ENCODE measurements around the gene FYN. TPM values are rescaled to one million over a fixed set of nuclear protein-coding genes. Genes with fewer than 3 reads are reported as not detected.

FYN gene
- polyA plus RNA-seq, 4 donors: 118 to 171 (median 150) TPM

DNA sequence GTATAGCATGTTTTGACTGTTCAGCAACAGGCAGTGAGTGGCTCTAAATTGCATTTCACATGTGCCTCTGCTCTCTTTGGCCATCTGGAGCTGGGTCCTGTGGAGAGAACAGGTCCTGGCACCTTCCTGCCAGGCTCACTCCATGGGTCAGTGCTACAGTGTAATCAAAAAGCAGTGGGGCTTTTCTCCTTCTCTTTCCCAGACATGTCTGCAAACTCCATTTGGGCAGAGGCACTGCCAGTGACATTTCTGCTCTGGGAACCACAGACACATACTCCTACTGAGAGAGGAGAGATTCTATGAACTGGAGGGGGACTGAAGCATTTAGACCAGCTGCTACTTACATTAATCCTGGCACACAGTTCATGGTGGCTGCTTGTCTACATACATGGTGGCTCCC lies 199.3 kb downstream of the FYN start:
- DNase-seq (ENCODE audit: low read depth in 4 of 4, low spot score in 3 of 4): no peak

DNA sequence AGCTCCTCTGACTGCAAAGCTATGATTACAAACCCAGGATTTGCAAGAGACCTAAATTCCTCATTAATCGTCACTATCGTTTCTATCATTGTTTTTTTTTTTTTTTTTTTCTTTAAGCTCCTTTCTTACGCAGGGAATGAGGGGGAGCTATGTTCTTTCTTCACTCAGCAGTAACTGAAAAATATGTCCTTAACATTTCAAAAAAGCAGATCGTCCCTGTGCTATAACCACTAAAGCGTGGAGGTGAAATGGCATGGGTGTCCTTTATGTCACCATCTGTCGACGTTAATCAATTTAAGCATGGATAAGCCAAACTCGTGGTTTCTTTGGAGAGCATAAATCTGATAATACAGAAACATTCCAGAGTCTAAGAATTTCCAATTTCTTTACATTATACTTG lies 199.7 kb downstream of the FYN start:
- DNase-seq (ENCODE audit: low read depth in 4 of 4, low spot score in 3 of 4): no peak

DNA sequence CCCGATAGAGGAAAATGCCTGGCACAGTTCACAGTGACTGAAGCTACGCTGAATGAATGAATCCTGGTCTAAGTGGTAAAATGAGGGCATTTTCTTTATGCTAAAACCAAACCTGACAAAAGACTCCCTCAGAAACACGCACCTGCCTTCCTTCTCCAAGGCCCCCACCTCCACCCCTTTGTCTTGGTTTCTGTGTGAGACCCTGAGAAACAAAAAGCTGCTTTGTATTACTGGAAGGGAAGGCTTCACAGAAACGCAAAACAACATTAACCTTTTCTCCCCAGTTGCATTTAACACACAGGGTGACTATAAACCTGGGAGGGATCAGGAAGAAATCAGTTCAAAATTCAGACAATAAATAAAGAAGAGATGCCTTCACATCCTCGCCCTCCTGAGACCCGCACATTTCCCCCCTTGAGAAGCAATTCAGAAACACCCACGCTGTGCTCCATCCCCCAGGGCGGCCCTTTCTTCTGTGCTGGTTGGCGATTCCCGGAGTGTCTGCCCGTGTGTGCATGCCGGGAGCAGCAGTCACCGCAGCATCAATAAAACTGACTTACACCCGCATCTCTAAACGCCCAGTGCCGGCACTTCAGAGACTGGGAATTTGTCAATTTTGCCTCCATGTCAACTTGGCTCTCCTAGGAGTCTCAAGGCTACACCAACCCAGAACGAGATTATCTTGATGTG lies 200.3 kb downstream of the FYN start:
- DNase-seq (ENCODE audit: low read depth in 4 of 4, low spot score in 3 of 4): no peak

DNA sequence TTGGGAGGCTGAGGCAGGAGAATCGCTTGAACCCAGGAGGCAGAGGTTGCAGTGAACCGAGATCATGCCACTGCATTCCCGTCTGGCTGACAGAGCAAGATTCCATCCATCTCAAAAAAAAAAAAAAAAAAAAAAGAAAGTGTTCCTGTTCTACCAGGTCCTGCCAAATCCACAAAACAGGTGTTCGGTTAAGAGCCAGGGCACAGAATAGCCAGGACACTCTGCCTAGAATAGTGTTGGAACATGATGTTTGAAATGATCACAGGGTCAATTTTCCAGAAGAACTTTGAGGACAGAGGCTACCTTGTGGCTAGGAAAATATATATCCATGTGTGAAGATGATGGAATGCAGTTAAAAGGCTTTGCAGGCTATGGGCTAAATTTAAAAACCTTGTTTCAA lies 203.9 kb downstream of the FYN start:
- no peak for DNase-seq (ENCODE audit: low read depth in 4 of 4, low spot score in 3 of 4)

DNA sequence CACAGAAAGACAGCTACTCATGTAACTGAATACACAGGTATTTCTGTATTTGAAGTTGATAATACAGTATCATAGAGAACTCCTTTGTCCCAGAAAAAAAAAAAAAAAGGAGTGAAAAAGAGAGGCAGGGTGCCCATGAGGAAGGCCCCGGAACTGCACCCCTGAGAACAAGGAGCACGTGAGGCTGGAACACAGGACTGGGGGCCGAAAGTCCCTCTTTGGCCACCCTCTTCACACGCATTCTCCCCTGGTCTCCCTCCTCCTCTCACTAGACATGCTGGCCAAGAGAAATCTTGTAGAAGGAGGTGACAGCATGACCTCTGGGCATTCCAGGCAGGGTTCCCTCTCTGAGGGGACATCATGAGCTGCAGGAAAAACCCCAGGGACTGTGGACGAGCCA lies 204.8 kb downstream of the FYN start:
- DNase-seq (ENCODE audit: low read depth in 4 of 4, low spot score in 3 of 4): no peak

DNA sequence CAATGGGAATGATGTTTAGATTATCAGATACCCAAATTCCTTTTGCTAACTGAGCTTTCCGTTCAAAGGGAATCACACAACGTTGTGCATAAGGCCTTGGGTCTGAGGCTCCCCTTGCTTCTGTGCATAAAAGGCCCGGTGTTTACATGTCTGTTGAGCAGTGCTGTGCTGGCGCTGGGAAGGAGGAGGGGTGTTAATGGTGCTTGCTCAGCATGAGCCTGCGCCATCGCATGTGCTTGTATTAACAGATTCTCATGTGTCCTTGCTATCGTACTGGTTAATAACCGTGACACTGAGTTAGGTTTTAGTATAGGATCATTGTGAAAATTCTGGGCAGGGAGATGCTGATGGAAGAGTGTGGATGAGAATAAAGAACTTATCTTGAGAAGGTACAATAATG lies 205.3 kb downstream of the FYN start:
- no peak for DNase-seq (ENCODE audit: low read depth in 4 of 4, low spot score in 3 of 4)

DNA sequence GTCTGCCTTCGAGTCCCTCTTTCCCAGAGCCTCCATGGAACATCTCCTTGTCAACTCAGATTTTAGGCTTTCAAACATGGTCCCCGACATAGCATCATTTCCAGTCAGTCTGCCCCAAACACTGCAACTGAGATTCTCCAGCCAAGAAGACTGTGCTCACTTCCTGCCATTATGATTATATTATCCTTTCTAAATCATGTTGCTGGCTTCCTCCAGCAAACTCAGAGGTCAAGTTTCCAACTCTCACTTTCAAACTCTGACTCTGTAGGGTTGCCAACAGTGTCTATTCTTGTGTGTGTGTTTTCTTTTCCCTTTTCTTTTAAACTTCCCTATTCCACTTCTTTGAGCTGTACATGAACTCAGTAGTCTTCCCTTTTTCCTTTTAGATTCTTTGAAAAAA lies 206.4 kb downstream of the FYN start:
- no peak for DNase-seq (ENCODE audit: low read depth in 4 of 4, low spot score in 3 of 4)

DNA sequence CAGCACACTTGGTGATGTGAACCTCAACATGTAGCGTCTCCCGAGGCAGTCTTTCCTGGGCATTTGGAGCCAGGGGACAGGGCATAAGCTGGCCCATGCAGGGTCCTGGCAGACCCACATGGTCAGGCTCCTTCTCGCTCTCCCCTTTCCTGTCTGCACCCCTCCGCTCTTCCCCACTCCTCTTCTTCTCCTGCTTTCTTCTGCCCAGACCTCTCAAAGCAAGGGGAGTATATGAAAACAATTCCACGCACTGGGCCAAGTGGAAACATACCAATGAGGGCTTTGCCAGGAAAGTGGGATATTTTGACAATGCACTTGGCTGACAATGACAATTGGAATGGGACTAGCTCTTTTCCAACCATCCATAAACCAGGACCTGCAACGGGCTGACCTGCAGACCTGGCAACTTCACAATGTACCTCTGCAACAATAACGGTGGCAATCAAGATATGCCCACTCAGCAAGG lies 208.7 kb downstream of the FYN start:
- DNase-seq (ENCODE audit: low read depth in 4 of 4, low spot score in 3 of 4): no peak

DNA sequence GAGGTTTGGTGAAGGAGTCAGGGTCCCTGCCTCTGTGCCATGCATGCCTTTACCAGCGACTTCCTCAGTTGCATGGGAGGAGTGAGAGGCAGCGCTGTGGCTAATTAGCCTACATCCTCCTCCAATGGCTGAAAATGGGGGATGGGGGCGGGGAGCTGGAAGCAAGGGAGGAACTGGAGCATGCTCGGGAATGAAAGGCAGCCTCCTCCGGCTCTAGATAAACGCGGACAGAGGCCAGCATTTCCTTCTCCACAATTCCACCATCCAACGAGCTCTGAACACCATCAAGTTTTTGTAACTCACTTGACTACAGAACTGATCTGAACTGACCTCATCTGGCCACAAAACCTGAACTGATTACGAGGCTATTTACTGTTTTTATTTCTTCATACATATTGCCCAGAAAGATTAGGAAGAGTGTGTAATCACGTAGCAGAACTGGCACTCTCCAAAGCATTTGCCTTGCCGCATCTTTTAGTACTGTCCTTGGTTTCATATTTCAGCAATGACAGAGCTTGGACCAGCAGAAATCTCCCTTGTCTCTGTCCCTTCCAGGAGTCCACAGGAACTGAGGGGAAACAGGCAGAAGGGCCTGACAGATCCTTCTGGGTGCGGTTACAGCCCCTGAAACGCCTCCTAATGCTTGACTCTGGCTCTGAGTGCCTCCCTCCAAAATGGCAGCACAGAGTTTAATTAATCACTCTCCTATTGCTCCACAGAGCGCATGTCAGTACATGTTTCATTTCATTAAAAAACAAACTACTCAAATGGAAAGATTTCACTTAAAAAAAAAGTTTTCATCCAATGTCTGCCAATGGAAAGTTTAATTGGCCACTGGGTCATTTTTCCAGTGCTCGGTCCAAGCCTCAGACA lies 209.3 kb downstream of the FYN start:
- peak; percentile 69 to 77 (median 72) for DNase-seq (ENCODE audit: low read depth in 4 of 4, low spot score in 3 of 4)

DNA sequence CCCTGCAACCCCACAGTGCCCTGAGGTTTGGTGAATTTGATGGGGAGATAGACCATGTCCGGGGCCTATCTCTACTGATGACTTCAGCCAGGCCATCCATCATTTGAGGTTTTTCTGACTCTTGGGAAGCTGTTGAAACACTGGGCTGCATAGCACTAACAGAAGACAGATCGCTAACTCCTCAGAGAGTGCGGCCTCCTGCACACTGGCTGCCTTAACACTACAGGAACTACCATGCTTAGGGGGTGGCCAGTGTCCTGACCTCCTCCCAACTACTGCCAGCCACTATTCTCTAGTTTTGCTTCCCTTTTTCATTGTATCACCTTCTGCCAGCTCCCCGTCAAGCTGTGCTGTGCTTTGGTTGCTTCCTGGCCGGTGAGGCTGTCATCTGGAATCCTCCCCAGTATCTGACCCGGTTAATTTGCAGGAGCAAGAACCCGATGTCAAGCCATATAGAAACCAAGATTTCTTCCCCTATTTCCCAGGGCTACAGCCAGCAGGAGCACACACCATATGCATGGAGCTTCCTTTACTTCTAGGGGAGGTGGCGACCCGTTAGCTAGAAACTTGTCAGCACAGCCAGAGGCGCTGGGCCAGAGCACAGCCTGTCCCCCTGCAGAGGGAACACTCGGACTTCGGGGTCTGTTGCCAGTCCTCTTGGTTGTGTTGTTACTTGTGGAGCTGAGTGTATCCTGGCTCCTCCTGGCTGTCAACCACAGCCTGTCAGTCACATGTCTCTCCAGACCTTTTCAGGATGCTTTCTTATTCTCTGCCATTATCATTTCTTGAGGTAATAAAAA lies 210.3 kb downstream of the FYN start:
- no peak for DNase-seq (ENCODE audit: low read depth in 4 of 4, low spot score in 3 of 4)

DNA sequence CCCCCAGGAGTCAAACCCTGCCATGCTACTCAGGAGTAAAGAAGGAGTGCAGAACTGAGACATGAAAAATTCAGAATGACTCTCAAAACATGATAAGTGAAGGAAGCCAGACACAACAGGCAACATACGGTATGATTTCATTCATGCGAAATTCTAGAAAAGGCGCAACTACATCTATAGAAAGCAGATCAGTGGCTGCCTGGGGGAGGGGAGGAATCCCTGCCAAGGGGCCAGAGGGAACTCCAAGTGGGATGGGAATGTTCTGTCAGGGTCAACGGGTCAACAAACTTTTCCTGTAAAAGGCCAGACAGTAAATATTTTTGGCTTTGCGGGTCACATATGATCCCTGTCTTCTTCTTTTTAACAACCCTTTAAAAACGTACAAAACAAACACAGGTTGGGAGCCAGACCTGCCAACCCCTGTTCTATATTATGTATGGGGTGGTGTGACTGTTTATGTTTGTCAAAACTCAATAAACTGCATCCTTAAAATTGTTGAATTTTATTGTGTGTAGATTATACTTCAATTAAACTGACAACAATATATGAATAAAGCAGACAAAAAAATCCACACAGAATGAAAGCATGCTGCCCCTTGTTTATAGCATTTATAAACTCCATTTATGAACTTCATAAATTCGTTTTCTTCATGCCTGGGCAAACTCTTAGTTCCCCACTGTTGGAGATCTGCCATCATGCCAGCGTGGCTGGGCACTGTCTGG lies 211.0 kb downstream of the FYN start:
- DNase-seq (ENCODE audit: low read depth in 4 of 4, low spot score in 3 of 4): no peak

DNA sequence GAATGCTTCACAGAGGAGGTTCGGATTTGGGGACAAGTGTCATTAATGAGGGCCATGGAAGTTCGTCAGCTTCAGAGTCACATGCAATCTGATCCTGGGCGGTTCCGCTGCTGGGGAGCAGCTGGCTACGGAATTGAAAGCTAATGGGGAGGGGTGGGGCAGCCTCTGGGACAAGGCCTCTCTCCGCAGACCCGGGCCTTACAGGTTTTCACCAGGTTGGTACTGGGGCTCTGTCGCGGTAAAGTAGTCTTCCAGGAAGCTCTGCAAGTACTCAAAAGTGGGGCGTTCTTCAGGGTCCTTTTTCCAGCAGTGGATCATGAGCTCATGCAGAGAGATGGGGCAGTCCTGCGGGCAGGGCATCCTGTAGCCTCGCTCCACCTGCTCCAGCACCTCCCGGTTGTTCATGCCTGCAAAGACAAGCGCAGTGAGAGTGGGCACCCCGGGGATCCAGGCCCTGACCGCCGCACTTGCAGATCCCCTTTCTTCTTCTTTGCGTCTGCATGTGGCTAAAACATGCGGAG lies 211.7 kb downstream of the FYN start:
- no peak for DNase-seq (ENCODE audit: low read depth in 4 of 4, low spot score in 3 of 4)

DNA sequence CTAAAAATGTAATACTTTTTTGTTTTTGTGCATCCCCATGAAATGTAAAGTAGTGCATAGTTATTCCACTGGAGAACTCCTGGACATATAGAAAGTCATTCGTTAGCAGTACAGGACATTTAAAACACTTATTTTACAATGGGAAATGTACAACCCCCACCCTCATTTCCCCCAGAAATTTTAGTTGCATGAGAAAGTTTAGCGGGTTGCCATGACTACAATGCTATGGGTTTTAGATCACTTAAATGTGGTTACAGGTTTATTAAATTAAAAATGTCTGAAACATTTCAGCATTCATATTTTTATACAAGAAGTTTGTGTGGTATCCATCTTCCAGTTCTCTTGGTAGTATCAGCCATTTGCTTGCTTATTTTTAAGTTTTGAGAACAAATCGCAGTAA lies 212.7 kb downstream of the FYN start:
- DNase-seq (ENCODE audit: low read depth in 4 of 4, low spot score in 3 of 4): no peak

DNA sequence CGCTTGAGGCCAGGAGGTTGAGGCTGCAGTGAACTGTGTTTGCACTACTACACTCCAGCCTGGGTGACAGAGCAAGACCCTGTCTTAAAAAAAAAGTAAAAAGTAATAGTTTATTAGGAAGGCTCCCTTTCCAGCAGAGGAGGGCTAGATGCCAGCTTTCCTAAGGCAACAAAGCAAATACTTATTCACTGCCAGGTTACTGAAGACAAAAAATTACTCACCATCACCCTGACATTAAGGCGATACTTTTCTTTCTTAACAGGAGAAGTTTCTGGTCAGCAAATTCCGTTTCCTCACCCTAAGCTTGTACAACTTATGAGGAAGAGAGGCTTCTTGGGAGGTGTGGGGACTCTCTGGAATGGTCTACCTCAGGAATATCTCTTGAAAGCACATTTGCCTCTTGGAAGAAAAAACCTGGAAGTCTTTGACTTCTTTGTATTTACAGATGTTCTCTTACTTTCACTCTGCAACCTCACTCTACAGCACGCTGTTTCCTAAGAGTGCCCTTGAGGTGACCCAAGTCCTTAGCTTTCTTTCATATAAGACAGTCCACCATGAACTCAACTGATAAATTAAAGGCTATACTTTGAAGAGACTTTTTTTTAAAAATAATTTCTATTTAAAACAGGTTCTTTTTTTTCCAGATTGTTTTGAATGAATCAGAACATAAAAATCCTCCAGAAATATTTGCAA lies 214.6 kb downstream of the FYN start:
- no peak for DNase-seq (ENCODE audit: low read depth in 4 of 4, low spot score in 3 of 4)

DNA sequence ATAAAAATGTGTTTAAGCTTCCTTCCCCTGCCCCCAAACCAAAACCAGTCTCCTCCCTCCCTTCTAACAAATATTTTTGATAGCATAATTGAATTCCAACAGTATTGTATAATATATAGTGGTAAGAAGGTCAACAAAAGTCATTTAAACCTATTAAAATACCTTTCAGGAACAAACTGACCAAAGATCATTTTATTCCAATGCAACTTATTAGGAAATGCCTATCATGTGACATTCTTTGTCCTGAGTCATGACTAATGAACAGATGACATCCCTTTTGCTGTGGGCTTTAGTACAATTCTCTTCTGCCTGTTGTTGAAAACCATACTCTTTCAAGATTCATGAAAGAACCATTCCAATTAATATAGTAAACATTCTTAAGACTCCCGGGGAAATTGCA lies 216.1 kb downstream of the FYN start:
- no peak for DNase-seq (ENCODE audit: low read depth in 4 of 4, low spot score in 3 of 4)

DNA sequence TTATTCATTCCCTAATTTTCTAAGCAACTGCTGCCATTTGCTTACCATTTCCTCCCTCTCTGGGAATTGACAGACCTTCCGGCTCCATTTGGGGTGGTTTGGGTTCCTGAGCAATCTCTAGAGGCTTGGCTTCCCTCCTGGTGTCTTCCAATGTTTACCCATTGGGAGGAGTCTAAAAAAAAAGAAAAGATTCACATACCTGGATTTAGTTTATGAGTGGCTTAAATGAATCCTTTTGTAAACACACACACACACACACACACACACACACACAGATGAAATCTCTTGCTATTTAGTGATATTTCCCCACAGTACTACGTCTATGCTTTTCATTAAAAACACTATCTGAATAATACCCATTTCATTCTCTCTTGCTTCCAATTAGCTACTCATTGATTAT lies 219.3 kb downstream of the FYN start:
- DNase-seq (ENCODE audit: low read depth in 4 of 4, low spot score in 3 of 4): no peak

DNA sequence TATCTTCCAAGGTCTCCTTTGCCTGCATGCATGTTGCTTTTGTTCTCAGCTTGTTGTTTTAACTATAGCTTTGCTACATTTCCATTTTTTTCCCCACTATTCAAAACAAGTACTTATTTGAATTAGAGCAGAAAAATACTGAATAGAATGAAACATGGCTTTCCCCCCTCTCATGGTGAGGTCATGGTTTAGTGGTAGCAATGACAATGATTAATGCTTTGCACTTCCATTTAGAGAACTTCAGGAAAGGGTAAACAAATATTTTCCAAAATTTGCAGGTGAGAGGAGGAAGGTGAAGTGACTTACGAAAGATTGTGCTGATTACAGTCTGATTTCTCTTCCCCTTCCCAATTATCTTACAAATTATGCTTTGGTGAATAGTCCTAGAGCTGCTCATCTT lies 219.8 kb downstream of the FYN start:
- DNase-seq (ENCODE audit: low read depth in 4 of 4, low spot score in 3 of 4): no peak

DNA sequence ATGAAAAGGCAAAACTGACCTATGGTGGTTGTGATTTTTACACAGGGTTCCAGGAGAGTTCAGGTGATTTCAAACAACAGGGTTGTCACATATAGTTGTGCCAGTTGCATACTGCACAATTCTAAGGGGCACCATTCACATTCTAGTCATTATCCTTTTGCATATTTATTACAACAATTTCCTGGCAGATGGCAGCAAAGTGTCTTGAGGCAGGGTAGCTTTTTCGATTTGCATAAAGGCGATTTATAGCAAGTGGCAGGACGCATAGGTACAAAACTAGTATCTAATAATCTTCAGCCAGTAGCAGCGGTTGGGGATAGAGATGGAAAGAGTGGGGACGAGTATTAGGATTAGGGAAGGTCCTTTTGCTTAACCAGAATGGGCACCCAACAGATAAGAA lies 221.1 kb downstream of the FYN start:
- no peak for DNase-seq (ENCODE audit: low read depth in 4 of 4, low spot score in 3 of 4)

DNA sequence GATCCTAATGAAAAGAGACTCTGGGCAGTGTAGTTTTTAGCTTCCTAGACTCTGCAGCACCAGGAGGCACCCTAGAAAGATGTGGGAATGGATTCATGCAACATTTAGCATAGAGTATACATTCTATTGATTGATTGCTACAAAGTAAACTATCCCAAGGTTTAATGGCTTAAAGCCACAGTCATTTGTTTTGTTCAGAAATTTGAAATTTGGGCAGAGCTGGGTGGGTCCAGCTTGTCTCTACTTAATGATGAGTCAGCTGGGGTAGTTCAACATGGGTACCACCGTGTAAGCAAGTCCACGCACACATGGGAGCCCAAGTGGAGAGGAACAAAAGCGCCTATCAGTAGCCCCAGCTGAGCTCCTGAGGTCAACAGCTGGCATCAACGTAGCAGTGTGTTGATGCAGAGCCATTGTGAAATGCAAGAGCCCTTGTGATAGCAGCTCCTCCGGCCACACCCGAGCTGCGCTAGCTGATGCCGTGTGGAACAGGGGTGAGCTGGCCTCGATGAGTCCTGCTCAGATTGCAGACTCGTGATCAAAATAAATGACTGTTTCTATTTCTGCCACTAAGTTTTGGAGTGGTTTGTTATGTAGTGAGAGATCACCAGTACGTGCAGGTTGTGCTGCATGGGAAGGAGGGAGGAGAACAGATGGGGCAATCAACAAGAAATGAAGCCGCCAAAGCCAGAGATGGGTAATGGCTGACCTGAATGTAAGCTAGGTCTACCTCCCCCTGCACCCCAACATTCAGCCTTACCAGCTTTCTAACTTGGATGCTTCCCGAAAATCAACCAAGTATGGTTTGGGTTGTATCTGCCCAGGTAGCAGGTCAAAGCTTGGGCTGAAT lies 221.8 kb downstream of the FYN start:
- DNase-seq (ENCODE audit: low read depth in 4 of 4, low spot score in 3 of 4): no peak
